GM12878 (cell line): ENCODE results near the gene MSRB1. TPM values are rescaled to one million over a fixed set of nuclear protein-coding genes. Genes with fewer than 3 reads are reported as not detected.

Source experiments
- ATAC-seq: fragments of 200-7000 bp; cut with Tn5 transposase; 3 replicates; pipeline ENCODE4 v1.9.1; 2020; ENCODE audit warnings: mild to moderate bottlenecking, moderate library complexity
- BruUV-seq: library from RNA; stranded (reverse); fragments of 400-500 nt; replicated peaks from 2 replicates; lab custom pipeline; 2021; lab: Mats Ljungman, UMichigan
- CTCF ChIA-PET: fragments of 300-600 bp; sonication (Branson Sonifier 250); formaldehyde crosslinking; extraction: SDS; loops from one replicate; lab custom pipeline; 2021; ENCODE audit warnings: inconsistent platforms; lab: Yijun Ruan, JAX
- POLR2A ChIA-PET: fragments of 350-600 bp; formaldehyde crosslinking; extraction: SDS; loops from one replicate; lab custom pipeline; 2021; ENCODE audit warnings: inconsistent platforms; lab: Charles Lee
- RAD21 ChIA-PET: fragments of 300-600 bp; sonication (Branson Sonifier 250); formaldehyde crosslinking; loops from one replicate; lab custom pipeline; 2023; ENCODE audit warnings: antibody characterized with exemption; ENCODE audit not compliant: unreplicated experiment; lab: Charles Lee
- SMC1A ChIA-PET: fragments of 300-600 bp; sonication (Branson Sonifier 250); formaldehyde crosslinking; loops from one replicate; lab custom pipeline; 2023; ENCODE audit not compliant: unreplicated experiment, uncharacterized antibody; lab: Charles Lee
- DNase-seq: peaks from one replicate; pipeline ENCODE4 v3.0.0-alpha.2; 2011; ENCODE audit warnings: low read depth, low spot score
- FAIRE-seq: peaks from 3 replicates; lab custom pipeline; 2011; peaks lifted over from hg19 to GRCh38; lab: Jason Lieb, UNC
- H2AFZ ChIP-seq: 2 replicates; pipeline ENCODE4 v1.6.0; 2011; ENCODE audit warnings: low read depth, low read length, control low read depth; ENCODE audit not compliant: control insufficient read depth
- H3K27ac ChIP-seq: 2 replicates; pipeline ENCODE4 v1.5.1; 2011; ENCODE audit warnings: control low read depth; ENCODE audit not compliant: control insufficient read depth, insufficient read depth
- H3K27me3 ChIP-seq, 2 experiments: replicated peaks in 1 of 2; 2 replicates each; pipeline versions ENCODE4 v1.6.0 to v1.6.1; 2011; ENCODE audit warnings: low read length in 1 of 2; ENCODE audit not compliant: control insufficient read depth in 2 of 2, insufficient read depth in 2 of 2
- H3K36me3 ChIP-seq, 2 experiments: 2 replicates each; pipeline ENCODE4 v1.5.1; 2011; ENCODE audit warnings: low read length in 1 of 2; ENCODE audit not compliant: control insufficient read depth in 2 of 2, insufficient read depth in 2 of 2
- H3K4me1 ChIP-seq: 2 replicates; pipeline ENCODE4 v1.6.1; 2011; ENCODE audit warnings: mild to moderate bottlenecking, low read length, moderate library complexity, mixed read lengths; ENCODE audit not compliant: control insufficient read depth, insufficient read depth
- H3K4me2 ChIP-seq: 2 replicates; pipeline ENCODE4 v1.6.0; 2011; ENCODE audit warnings: control low read depth; ENCODE audit not compliant: control insufficient read depth, insufficient read depth
- H3K4me3 ChIP-seq: fragments of 200-600 bp; sonication (generic); 2 replicates; pipeline ENCODE4 v1.5.1; 2016
- H3K79me2 ChIP-seq: 2 replicates; pipeline ENCODE4 v1.6.0; 2011; ENCODE audit warnings: low read length; ENCODE audit not compliant: control insufficient read depth, insufficient read depth
- H3K9ac ChIP-seq: 2 replicates; pipeline ENCODE4 v1.8.0; 2011; ENCODE audit warnings: low read length, control low read depth, mixed read lengths; ENCODE audit not compliant: control insufficient read depth, insufficient read depth
- H3K9me3 ChIP-seq: replicated peaks from 3 replicates; pipeline ENCODE4 v1.5.1; 2011; ENCODE audit warnings: mild to moderate bottlenecking, low read length; ENCODE audit not compliant: control insufficient read depth, insufficient read depth
- H4K20me1 ChIP-seq: 2 replicates; pipeline ENCODE4 v1.6.0; 2011; ENCODE audit not compliant: control insufficient read depth, insufficient read depth
- CBX5 ChIP-seq: sonication (generic); IDR thresholded peaks from 2 replicates; pipeline ENCODE4 v1.6.1; 2016; ENCODE audit warnings: low read depth, moderate library complexity, mild to moderate bottlenecking, inconsistent platforms
- CEBPB ChIP-seq, 2 experiments: fragments of 150-350 bp in 1 of 2; IDR thresholded peaks; 2 replicates each; pipeline ENCODE4 v1.6.1; 2012 to 2014; ENCODE audit warnings: low read depth in 2 of 2, low read length in 2 of 2, borderline replicate concordance in 1 of 2, inconsistent platforms in 1 of 2
- FOXK2 ChIP-seq: fragments of 450-650 bp; IDR thresholded peaks from 2 replicates; pipeline ENCODE4 v1.6.1; 2017; ENCODE audit warnings: mild to moderate bottlenecking, moderate library complexity
- HDAC6 ChIP-seq: fragments of 200-600 bp; sonication (generic); IDR thresholded peaks from one replicate; pipeline ENCODE4 v1.8.0; 2017; ENCODE audit warnings: antibody characterized with exemption; ENCODE audit not compliant: unreplicated experiment
- JUND ChIP-seq: IDR thresholded peaks from 2 replicates; pipeline ENCODE4 v1.6.1; 2012; ENCODE audit warnings: low read depth, mild to moderate bottlenecking, low read length, improper control_type of control experiment, moderate library complexity
- LARP7 ChIP-seq: fragments of 450-650 bp; IDR thresholded peaks from 2 replicates; pipeline ENCODE4 v1.6.1; 2017; ENCODE audit warnings: mild to moderate bottlenecking
- MXI1 ChIP-seq: fragments of 150-350 bp; IDR thresholded peaks from 2 replicates; pipeline ENCODE4 v1.6.1; 2011; ENCODE audit warnings: low read depth, mild to moderate bottlenecking, inconsistent platforms, low read length, improper control_type of control experiment
- NFYB ChIP-seq: IDR thresholded peaks from 2 replicates; pipeline ENCODE4 v1.6.1; 2011; ENCODE audit warnings: low read depth, mild to moderate bottlenecking, low read length, improper control_type of control experiment, moderate library complexity; ENCODE audit not compliant: insufficient read depth
- NR2F1 ChIP-seq: fragments of 450-650 bp; conservative IDR thresholded peaks from 2 replicates; pipeline ENCODE4 v1.6.1; 2017; ENCODE audit warnings: mild to moderate bottlenecking
- POLR2A ChIP-seq: IDR thresholded peaks from 2 replicates; pipeline ENCODE4 v1.6.1; 2011; ENCODE audit warnings: low read depth, mild to moderate bottlenecking, low read length
- RAD21 ChIP-seq: IDR thresholded peaks from 2 replicates; pipeline ENCODE4 v1.6.1; 2011; ENCODE audit warnings: mild to moderate bottlenecking, low read depth, low read length, moderate library complexity; ENCODE audit not compliant: insufficient read depth
- RAD51 ChIP-seq: fragments of 450-650 bp; IDR thresholded peaks from 2 replicates; pipeline ENCODE4 v1.6.1; 2016; ENCODE audit warnings: moderate library complexity, mild to moderate bottlenecking, inconsistent platforms
- RB1 ChIP-seq: fragments of 450-650 bp; formaldehyde crosslinking; IDR thresholded peaks from 2 replicates; pipeline ENCODE4 v1.6.1; 2017; ENCODE audit warnings: mild to moderate bottlenecking, borderline replicate concordance
- SMARCA5 ChIP-seq: fragments of 450-650 bp; IDR thresholded peaks from 2 replicates; pipeline ENCODE4 v1.6.1; 2017; ENCODE audit warnings: mild to moderate bottlenecking
- STAT1 ChIP-seq: fragments of 450-650 bp; conservative IDR thresholded peaks from 2 replicates; pipeline ENCODE4 v1.6.1; 2014; ENCODE audit warnings: antibody characterized with exemption, mild to moderate bottlenecking
- YY1 ChIP-seq: IDR thresholded peaks from 2 replicates; pipeline ENCODE4 v1.6.1; 2011; ENCODE audit warnings: low read depth, mild to moderate bottlenecking, low read length
- ZNF24 ChIP-seq: fragments of 450-650 bp; IDR thresholded peaks from 2 replicates; pipeline ENCODE4 v1.6.1; 2017; ENCODE audit warnings: antibody characterized with exemption, mild to moderate bottlenecking
- WGBS: methylation state at CpG from one replicate; pipeline ENCODE4 v1.1.6; 2016; ENCODE audit warnings: low lambda C conversion rate; ENCODE audit not compliant: insufficient replicate concordance, insufficient coverage; ENCODE audit errors: missing lambda C conversion rate; 5-methylcytosine and 5-hydroxymethylcytosine counted together
- in situ Hi-C: fragments of 300-500 bp; cut with MboI; formaldehyde crosslinking; loops from 9 replicates; pipeline ENCODE4 v1.14.3; 2018; ENCODE audit warnings: mixed read lengths
- intact Hi-C: fragments of 100-400 bp; cut with micrococcal nuclease; formaldehyde crosslinking; loops from one replicate; pipeline ENCODE4 v1.14.2; 2022; ENCODE audit not compliant: unreplicated experiment
- polyA plus RNA-seq, 11 experiments: library from polyadenylated mRNA; depleted of rRNA in 4 of 11; unstranded in 6 of 11; stranded (reverse) in 5 of 11; fragments of >200 nt; fragmentation: Nextera tagmentation in 4 of 11; fragmentation: Illumina TruSeq in 1 of 11; extraction: Ambion mirVana in 4 of 11; extraction: Trizol in 1 of 11; gene quantifications; 1 replicate in 1 of 11; 2 replicates in 10 of 11; pipeline versions ENCODE4 v1.2.1 to v1.2.3, GENCODE V29; 2011 to 2016; ENCODE audit warnings: inconsistent platforms in 2 of 11, missing spikeins in 2 of 11, low read depth in 1 of 11
- total RNA-seq, 4 experiments: library from RNA; depleted of rRNA in 3 of 4; stranded (reverse); fragments of >200 nt in 3 of 4; fragmentation: Illumina TruSeq in 1 of 4; extraction: Trizol in 1 of 4; gene quantifications; 2 replicates each; pipeline versions ENCODE4 v1.2.1 to v1.2.3, GENCODE V29; 2013 to 2021
- TF ChIP-seq, protein P1 (sequence below): IDR thresholded peaks from 2 replicates; pipeline ENCODE4 v1.6.1; 2012; ENCODE audit warnings: low read depth, low read length, improper control_type of control experiment
- TF ChIP-seq, protein P2 (sequence below): fragments of 450-650 bp; IDR thresholded peaks from 2 replicates; pipeline ENCODE4 v1.6.1; 2017; ENCODE audit warnings: mild to moderate bottlenecking, moderate library complexity

Gene MSRB1
- total and polyA plus RNA-seq, 10 of the 15 experiments (the other 5 are each of a cell fraction or from before 2014, with no cell fraction given): 5.1 to 48.6 (median 25.7) TPM

DNA sequence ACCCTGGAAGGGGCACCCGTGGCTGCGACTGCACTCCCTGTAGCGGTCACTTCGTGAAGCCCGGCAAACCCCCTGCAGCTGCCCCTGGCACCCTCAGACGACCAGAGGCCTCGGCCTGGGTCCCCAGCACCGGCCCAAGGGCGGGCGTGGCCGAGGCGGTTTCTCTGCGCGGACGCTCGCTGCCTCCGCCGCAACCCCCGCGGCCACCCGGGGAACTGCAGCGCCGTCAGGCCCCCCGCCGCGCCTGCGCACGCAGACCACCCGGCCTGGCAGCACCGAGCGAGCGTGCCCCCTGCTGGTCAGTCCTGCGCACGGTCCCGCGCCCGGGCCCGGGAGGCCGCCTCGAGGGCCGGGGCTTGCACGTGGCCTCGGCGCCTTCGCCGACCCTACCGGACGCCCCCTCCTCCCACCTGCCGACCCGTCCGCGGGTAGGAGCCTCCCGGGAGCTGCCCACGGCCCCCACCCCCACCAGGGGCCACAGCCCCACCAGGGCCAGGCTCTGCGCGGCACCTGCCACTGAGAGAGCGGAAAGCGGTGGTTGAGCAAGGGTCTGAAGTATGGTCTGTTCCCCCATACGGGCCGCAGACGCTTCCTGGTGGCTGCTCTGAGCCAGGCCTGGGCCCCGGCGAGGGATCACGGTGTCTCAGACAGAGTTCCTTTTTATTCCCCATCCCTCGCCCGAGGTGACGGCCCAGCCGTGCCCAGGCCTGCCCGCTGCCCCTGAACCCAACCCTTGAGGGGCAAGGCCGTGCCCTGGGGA lies 13.2 kb downstream of the MSRB1 start:
- in situ Hi-C loops (loop anchor here (10.0 kb wide), 1 partner anchor 65 kb away; no protein-coding TSS in a partner anchor), intact Hi-C loops (loop anchor here (2.0 kb wide), 1 partner anchor 67 kb away; no protein-coding TSS in a partner anchor)
- SMC1A ChIA-PET: interaction anchor here (1.3 to 1.8 kb wide), 3 partner anchors 63 to 211 kb away, joined by 3 to 5 read pairs (median 3); no protein-coding TSS in a partner anchor
- no peak overlapping the region for H3K27ac ChIP-seq
- H3K9ac ChIP-seq: no peak overlapping the region
- H3K4me1 ChIP-seq: no peaks in the 10 kb centered on the region; the same call in 1 of the 2 replicates
- POLR2A ChIA-PET: interaction anchor here (0.6 to 0.9 kb wide), 2 partner anchors 78 to 147 kb away, joined by 3 to 7 read pairs; partner anchors contain the start of genes NUBP2 and SPSB3
- no peaks in the 10 kb centered on the region; a peak in 3 of 4 replicates for H3K27me3 ChIP-seq
- 11% methylated on average over 50 of the region's 70 CpGs for WGBS
- DNase-seq (no peak), FAIRE-seq (no peak), ATAC-seq (peak; percentile 98)
- RAD21 ChIA-PET: interaction anchor here (1.0 to 2.0 kb wide), 4 partner anchors 11 to 147 kb away, joined by 3 to 6 read pairs (median 4); partner anchors contain the start of genes FAHD1, NUBP2 and SPSB3
- no peaks in the 10 kb centered on the region for H3K9me3 ChIP-seq
- H3K4me3 ChIP-seq: peak overlapping the region; percentile 60; the same call in 1 of the 2 replicates
- BruUV-seq: no TSS peak
- no peaks in the 10 kb centered on the region for H3K79me2 ChIP-seq
- H4K20me1 ChIP-seq: no peaks in the 10 kb centered on the region
- CTCF ChIA-PET: interaction anchor here (0.6 to 4.2 kb wide), 9 partner anchors 10 to 119 kb away, joined by 3 to 21 read pairs (median 6); no protein-coding TSS in a partner anchor
- peak overlapping the region; percentile 62 for H3K4me2 ChIP-seq
- H3K36me3 ChIP-seq: no peaks in the 10 kb centered on the region
- H2AFZ ChIP-seq: peak overlapping the region; percentile 73
- TF ChIP-seq STAT1 (peak; percentile 78; the same call in 1 of the 2 replicates), YY1 (peak; percentile 79), RB1 (peak; percentile 83; the same call in 1 of the 2 replicates), JUND (0 out of 2 replicates have a peak, but pooled peaks have one; percentile 27), ZNF24 (0 out of 2 replicates have a peak, but pooled peaks have one; percentile 62), MXI1 (peak; percentile 78), NR2F1 (peak; percentile 68), CEBPB (IDR thresholded peaks at IDR 0.05; ENCODE audit: borderline replicate concordance in 1 of 2, low read depth in 2 of 2, low read length in 2 of 2) (no peak), LARP7 (peak; percentile 92), SMARCA5 (peak; percentile 97), NFYB (no peak), RAD51 (no peak), HDAC6 (no peak), FOXK2 (no peak), CBX5 (no peak), POLR2A (peak; percentile 43; the same call in 1 of the 2 replicates), RAD21 (peak; percentile 67)
- TF ChIP-seq, protein P1, sequence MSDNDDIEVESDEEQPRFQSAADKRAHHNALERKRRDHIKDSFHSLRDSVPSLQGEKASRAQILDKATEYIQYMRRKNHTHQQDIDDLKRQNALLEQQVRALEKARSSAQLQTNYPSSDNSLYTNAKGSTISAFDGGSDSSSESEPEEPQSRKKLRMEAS: peak; percentile 88
- TF ChIP-seq, protein P2, sequence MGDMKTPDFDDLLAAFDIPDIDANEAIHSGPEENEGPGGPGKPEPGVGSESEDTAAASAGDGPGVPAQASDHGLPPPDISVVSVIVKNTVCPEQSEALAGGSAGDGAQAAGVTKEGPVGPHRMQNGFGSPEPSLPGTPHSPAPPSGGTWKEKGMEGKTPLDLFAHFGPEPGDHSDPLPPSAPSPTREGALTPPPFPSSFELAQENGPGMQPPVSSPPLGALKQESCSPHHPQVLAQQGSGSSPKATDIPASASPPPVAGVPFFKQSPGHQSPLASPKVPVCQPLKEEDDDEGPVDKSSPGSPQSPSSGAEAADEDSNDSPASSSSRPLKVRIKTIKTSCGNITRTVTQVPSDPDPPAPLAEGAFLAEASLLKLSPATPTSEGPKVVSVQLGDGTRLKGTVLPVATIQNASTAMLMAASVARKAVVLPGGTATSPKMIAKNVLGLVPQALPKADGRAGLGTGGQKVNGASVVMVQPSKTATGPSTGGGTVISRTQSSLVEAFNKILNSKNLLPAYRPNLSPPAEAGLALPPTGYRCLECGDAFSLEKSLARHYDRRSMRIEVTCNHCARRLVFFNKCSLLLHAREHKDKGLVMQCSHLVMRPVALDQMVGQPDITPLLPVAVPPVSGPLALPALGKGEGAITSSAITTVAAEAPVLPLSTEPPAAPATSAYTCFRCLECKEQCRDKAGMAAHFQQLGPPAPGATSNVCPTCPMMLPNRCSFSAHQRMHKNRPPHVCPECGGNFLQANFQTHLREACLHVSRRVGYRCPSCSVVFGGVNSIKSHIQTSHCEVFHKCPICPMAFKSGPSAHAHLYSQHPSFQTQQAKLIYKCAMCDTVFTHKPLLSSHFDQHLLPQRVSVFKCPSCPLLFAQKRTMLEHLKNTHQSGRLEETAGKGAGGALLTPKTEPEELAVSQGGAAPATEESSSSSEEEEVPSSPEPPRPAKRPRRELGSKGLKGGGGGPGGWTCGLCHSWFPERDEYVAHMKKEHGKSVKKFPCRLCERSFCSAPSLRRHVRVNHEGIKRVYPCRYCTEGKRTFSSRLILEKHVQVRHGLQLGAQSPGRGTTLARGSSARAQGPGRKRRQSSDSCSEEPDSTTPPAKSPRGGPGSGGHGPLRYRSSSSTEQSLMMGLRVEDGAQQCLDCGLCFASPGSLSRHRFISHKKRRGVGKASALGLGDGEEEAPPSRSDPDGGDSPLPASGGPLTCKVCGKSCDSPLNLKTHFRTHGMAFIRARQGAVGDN: peak; percentile 91
